ENCODE data around the gene PSAP.
A peak's percentile ranks its signal among the peaks of the same experiment; 100 is the strongest.

Gene PSAP

DNA sequence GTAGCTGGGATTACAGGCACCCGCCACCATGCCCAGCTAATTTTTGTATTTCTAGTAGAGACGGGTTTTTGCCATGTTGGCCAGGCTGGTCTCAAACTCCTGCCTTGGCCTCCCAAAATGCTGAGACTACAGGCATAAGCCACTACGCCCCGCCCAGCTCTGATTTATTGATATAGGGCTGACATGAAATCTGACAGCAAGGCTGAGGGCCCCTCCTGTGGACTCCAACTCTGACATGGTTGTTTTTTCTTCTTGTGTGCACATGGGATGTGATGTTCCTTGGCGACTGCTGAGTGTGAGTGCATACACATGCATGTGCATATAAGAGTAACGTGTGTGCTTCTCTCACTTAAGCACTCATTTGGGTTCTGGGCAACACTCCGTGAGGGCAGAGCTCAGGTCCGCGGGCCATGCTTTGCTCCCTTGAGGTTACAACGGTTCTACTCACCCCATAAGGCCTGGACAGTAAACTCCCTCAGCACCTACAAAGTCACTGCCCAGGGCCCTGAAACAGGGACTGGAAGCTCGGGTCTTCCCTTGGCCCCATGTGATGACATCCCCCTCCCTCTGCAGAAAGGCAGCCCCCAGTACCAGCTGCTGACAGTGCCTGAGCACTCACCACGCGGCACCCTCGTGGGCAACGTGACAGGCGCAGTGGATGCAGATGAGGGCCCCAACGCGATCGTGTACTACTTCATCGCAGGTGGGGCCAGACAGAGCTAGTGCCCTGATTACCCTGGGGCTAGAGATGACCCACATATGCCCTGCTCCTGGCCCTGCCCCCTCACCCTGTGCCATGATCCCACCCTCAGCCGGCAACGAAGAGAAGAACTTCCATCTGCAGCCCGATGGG, 44.1 kb downstream of the PSAP start:
- DNase-seq, result peak; percentile 1

DNA sequence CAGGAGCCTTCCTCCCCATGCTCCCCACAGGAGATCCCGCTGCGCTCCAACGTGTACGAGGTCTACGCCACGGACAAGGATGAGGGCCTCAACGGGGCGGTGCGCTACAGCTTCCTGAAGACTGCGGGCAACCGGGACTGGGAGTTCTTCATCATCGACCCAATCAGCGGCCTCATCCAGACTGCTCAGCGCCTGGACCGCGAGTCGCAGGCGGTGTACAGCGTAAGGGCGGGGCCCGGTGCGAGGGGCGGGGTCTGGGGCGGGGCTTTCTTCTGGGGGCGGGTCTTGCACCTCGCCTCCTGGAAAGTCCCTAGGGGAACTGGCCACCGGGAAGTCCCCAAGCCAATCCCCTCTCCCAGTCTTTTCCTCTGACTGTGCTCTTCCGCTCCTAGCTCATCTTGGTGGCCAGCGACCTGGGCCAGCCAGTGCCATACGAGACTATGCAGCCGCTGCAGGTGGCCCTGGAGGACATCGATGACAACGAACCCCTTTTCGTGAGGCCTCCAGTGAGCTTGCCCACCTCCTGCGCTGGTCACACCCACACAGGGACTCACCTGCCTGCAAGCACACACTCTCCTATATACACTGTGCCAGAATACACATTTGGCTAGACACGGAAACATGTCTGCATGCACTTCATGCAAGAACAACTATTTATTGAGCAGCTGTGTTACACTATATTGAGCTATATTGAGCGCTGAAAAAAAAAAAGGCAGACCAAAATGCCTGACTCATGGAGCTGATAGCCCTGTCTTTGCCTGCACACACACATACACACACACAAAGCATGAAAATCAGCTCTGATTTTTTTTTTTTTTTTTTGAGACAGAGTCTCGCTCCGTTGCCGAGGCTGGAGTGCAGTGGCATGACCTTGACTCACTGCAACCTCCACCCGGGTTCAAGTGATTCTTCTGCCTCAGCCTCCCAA, 45.0 kb downstream of the PSAP start:
- DNase-seq, result peak; percentile 81

DNA sequence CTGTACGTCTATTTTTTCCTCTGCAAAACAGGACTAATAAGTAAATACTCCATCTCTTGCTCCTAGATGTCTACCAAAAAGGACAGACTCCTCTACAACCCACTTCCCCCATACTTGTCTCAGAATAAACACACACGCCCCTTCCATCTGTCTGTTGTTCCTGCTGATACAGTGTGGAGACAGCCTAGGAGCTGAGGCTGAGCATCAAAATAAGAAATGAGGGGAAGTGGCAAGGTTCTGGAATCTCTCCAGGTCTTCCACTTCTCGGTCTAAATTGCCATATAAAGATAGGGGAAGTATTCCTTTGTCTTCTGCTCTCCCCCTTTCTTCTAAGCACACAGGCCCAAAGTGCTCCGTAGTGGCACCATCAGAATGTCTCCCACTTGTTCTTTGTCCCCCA, 47.0 kb downstream of the PSAP start:
- peak; percentile 58 for DNase-seq

DNA sequence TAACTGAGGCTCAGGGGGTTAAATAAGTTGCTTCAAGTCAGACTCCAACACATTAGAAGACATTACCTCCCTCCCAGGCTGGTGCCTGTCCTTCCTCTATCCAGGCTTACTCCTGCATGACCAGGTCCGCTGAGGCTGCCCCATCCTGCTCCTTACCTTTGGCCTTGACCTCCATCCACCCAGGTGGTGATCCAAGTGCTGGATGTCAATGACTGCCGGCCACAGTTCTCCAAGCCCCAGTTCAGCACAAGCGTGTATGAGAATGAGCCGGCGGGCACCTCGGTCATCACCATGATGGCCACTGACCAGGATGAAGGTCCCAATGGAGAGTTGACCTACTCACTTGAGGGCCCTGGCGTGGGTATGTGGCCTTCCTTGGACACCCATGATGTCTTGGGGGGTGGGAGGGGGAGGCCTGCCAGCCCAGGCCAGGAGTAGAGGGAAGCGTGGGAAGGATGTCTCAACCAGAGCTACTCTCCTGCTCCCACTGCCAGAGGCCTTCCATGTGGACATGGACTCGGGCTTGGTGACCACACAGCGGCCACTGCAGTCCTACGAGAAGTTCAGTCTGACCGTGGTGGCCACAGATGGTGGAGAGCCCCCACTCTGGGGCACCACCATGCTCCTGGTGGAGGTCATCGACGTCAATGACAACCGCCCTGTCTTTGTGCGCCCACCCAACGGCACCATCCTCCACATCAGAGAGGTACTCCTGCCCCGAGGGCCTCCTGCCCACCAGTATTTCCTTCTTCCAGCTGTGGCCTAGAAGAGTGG, 48.1 kb downstream of the PSAP start:
- DNase-seq, result no peak

DNA sequence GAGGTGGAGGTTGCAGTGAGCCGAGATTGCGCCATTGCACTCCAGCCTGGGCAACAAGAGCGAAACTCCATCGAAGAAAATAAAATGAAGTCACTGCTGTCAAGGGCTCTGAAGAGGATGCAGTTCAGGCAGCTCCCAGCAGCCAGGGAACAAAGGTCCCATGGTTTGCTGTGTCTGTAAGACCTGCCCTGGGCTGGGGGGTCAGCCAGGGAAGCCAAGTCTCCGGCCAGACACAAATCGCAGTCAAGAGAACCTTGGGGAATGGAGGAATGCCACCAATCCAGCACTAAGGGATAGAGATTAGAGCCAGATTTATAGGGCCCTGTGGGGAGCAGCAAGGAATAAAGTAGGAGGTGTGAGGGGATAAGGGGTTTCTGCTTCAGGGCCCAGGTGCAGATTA, 48.8 kb downstream of the PSAP start:
- no peak for DNase-seq

DNA sequence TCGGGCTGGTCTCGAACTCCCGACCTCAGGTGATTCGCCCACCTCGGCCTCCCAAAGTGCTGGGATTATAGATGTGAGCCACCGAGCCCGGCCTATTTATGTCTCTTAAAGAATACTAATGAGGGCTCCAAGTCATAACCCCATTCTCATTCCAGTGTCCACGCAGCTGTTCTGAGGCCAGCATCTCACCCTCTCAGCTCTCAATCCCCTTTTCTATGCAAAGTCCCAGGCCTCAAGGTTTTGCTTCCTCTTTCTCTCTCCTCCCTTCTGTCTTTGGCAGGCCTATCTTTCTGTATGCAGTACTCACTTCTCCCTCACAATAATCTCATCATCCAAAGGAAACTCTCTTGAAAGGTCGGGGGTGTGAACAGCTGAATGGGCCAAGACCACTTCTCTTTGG, 49.7 kb downstream of the PSAP start:
- peak; percentile 72 for DNase-seq

DNA sequence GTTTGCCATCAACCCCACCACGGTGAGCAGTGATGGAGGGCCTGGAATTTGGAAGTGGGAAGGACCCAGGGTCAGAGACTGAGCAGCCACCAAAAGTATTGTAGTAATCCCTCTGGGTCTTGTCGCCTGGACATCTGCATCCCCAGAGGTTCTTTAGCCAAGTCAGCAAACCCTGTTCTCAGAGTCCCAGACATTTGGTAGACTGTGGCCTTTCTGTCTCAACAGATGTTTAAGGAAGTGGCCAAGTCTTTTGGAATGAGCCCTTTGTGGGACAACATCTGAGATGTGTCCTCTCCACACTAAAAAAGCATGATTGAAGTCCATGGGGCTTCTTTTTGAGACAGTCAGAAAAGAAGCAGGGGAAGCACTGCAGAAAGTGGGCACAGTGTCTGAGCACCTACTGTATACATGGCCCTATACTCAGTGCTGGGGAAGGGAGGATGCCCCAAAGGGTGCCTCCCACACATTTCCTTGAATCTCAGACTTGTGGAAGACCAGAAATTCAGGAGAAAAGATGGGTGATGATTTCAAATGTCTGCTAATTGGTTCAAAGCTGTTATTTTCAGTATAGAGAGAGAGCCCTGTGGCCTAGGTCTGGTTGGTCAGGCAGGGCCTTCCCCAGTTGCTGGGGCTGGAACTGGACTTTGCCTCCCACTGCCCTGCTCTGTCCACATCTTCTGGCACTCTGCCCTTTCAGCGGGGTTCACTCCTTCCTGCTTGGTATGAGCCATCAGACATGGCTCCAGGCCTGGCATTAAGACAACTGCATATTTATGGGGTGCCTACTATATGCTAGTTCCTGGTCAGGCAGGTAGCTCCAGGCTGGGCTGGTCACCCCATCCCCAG, 51.2 kb downstream of the PSAP start:
- DNase-seq, result peak; percentile 37

DNA sequence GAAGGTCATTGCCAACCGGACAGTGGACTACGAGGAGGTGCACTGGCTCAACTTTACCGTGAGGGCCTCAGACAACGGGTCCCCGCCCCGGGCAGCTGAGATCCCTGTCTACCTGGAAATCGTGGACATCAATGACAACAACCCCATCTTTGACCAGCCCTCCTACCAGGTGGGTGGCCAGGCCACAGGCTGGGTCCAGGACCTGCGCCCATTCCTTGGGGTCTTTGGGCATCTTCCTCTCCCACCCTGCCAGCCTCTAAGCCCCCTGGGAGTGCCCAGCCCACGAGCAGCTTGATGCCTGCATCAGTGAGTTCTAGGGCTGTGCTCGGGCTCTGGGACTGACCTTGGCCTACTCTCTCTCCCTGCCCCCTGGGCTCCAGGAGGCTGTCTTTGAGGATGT, 51.9 kb downstream of the PSAP start:
- no peak for DNase-seq

DNA sequence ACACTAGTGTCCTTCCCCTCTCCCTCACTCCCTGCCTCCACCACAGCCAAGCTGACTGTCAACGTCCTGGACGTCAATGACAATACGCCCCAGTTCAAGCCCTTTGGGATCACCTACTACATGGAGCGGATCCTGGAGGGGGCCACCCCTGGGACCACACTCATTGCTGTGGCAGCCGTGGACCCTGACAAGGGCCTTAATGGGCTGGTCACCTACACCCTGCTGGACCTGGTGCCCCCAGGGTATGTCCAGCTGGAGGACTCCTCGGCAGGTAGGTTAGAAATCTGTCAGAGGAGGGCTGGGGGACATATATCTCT, 52.8 kb downstream of the PSAP start:
- no peak for DNase-seq

DNA sequence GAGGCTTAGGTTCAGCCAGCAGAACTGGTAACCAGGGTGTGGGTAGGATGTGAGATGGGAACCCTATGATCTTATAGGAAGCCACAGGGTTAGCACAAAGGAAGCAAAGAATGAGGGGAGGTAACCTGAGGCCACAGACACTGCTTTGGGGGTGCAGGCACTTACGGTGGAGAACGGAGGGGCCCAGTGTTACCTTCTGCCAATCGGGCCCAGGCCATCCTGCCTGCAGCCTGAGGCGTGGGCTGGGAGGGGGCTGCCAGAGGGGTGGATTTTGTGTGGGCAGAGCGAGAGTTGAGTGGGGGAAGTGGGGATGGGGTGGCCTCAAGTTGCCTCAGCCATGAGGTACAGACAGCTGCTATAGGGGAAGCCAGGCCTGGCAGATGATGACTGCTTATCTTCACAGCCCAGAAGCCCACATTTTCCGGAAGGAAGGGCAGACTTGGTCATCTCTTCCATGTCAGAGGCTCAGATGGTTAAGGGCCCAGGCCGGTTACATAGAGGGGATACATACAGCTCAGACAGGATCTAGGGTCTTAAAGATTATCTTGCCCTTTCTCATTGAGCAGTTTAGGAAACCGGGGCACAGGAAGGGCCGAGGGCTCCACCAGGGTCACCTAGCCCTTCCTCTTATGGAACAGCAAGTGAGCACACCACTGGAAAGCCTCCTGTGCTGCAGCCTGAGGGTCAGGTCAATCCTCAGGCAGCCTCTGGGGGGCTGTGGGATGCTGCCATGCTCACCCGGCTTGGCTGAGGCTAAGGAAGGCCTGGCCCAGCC, 53.3 kb downstream of the PSAP start:
- DNase-seq, result peak; percentile 71

DNA sequence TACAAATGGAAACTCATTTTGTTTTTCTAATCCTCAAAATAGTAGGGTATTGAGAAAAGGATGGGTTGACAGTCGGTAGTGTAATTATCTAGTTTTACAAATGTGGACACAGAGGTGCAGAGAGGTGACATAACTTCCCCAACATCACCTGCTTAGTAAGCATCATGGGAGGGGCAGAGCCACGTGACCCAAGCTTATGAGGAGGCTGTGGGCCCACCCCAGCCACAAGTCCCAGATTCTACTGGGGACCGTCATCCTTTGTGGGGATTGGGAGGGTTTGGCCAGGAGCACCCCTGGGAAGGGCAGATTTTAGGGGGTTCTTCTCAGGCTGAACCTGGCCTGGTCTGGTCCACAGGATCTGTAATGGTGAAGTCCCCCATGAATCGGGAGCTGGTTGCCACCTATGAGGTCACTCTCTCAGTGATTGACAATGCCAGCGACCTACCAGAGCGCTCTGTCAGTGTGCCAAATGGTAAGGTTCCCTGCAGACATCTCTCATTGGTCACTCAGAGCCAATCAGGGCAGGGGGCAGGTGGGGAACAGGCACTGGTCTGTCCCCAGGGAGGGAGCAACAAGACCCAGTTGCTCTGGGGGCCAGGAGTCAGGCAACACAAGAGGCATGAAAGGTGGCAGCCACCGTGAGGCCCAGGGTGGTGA, 54.2 kb downstream of the PSAP start:
- peak; percentile 12 for DNase-seq

DNA sequence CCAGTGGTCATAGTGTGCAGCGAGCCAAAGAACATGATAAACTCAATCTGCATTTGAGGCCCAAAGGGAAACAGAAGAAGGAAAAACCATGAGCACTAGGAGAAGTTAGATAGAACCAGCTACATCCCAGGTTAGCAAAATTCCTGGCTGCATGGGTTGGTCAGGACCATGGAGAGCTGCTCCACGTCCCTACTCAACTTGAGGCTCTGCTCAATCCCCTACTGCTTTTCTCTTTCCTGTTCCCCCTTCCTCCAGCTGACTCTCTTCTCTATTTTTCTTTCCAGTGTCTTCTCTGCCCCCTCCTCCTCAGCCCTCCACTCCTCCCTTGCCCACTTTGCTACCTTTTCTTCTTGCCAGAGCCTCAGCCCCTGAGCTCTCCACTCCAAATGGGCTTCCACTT, 55.8 kb downstream of the PSAP start:
- peak; percentile 31 for DNase-seq

DNA sequence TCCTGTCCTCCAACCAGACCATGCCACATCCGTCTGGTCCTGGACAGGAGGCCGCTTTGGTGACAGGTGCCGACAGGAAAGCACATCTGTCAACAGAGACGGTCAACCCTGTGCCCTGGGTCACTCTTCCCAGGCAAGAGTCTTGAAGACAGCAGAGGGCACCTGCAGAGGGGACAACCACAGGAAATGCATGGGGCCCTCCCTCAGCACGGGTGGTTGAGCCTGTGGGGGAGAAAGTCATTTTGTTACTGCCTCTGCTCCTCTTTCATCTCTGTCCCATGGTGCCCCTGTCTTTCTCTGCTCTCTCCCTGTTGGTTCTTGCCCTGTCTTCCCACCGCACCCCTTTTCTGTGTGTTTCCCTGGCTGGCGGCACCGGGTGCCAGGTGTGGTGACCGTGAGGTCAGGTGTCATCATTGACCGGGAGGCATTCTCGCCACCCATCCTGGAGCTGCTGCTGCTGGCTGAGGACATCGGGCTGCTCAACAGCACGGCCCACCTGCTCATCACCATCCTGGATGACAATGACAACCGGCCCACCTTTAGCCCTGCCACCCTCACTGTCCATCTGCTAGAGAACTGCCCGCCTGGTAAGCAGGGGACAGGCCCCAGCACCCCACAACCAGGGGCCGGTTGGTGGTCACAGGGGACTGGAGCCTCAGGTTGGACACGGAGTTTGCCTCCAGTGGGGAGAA, 60.2 kb downstream of the PSAP start:
- no peak for DNase-seq

DNA sequence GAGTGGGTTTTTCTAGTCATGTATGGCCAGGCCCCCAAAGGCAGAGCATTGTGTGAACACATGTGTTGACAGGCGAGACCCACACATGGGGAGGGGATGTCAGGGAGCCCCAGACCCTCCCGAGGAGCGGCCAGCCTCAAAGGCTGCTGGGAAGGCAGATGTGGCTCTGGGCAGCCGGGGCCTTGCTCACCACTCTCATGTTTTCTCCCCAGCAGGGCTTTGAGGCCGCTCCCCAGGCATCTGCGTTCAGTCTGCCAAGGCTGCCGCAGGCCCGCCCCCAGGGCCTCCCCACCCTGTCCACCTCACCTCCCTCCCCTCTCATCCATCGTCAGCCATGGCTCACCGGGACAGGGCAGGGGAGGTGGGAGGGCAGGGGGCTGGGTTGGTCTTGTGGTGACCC, 61.2 kb downstream of the PSAP start:
- no peak for DNase-seq

DNA sequence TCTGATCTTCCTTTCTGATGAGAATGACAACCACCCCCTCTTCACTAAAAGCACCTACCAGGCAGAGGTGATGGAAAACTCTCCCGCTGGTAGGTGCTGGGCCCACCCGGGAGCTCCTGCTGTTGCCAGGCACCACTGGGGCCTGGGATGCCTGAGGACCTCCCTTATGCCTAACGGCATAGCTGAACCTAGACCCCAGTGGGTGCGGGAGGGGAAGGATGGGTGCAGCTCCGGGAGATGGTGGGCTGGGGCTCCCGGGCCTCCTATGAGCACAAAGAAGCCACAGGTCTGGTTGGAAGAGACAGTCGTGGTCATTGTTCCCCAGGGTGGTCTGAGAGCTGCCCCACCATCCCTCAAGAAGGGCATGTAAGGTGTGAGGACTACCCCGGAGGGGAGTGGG, 62.1 kb downstream of the PSAP start:
- DNase-seq, result no peak

DNA sequence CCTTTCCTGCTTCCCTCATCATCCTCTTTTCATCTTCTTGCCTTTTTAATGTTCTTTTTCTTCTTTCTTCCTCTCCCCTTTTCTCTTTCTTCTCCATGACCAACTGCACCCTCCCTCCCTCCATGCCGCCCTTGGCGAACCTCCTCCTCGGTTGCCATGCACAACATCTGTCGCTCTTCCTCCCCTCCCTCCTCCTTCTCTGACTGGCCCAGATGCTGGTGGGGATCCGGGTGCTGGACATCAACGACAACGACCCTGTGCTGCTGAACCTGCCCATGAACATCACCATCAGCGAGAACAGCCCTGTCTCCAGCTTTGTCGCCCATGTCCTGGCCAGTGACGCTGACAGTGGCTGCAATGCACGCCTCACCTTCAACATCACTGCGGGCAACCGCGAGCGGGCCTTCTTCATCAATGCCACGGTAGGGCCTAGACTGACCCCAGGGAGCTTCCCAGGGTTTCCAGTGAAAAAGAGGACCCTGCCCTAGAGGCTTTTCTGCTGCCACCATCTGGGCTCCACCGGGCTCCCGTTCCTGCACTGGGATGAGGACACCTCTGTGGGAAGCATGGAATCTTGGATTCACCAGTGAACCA, 66.3 kb downstream of the PSAP start:
- no peak for DNase-seq

DNA sequence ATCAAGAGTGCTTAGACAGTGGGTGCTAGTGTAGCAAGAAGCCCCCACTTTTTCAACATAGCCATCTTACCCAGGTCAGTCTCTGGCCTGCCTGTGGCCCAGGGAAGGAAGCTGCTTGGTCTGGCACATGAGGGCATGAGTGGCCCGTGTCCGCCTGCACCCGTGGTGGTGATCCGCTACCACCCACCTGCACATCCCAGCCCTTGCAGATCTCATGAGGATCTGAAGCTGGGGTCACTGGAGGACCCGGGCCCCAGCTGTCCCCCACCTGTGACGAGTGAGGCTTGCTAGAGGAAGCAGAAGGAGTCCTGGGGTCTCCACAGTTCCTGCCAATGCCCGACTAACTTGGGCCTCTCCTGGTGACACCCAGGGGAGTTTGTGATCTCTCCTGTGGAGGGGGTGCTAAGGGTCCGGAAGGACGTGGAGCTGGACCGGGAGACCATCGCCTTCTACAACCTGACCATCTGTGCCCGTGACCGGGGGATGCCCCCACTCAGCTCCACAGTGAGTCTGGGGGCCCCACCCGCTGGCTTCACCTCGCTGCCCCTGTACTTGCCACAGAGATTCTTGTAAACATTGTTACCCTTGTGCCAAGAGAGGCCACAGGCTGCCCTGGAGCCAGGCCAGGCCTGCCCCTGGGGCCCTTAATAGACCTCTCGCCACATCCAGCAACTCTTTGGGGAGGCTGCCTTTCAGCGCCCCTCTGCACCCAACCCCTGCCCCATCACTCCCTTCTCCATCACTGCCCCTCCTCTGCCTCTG, 67.0 kb downstream of the PSAP start:
- no peak for DNase-seq

DNA sequence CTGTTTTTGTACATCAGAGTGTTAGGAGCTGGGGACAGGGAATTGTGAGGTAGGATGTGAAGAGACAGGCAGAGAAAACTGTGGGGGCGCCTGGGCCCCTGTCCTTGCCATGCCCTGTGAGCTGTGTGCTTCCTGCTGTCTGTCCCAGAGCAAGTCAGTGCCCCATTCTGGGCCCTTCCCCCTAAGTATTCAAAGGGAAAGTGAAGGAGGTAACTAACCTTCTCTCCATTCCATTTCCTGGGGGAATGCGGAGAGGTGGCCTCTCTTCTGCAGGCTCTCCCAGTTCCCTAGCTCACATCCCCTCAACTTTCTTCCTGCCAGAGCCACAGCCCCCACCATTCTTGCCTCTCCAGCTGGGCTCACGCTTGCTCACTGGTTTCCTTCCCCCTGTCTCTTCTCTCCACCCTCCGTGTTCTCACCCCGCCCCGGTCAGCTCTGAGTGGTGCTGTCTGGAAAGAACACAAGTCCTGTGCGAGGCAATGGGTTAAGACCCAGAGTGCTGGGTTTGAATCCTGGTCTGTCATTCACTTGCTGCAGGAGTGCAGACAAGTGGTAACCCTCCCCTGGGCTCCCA, 68.0 kb downstream of the PSAP start:
- DNase-seq, result no peak
